Measurements from ENCODE around the gene HUNK.

HUNK gene

DNA sequence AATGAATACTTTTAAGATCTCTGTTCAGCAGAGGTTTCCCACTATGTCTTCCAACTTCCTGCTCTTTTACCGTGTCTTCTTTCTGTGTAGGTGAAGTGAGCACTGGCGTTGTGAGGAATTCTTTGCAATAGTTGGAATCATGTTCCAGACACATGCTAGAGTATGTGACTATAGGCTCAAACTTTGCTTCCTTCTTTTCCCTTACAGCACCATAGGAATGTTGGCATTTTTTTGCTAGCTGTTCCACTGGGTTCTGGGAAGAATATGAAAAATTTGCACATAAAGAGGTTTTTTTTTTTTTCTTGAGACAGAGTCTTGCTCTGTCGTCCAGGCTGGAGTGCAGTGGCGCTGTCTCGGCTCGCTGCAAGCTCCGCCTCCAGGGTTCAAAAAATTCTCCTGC, 15.7 kb upstream of the HUNK start:
- TF ChIP-seq GATA3 (IDR thresholded peaks at IDR 0.05; ENCODE audit: low read depth, low read length) (no peak), GATA2 (IDR thresholded peaks at IDR 0.05; ENCODE audit: low read depth, low read length) (no peak)

GRCh38 chr21:31860851-31861250, 12.0 kb upstream of the HUNK start:
- TF ChIP-seq GATA2 (IDR thresholded peaks at IDR 0.05; ENCODE audit: low read depth, low read length) = no peak
- TF ChIP-seq GATA3 (IDR thresholded peaks at IDR 0.05; ENCODE audit: low read depth, low read length) = no peak

GRCh38 chr21:31862078-31862477, 10.7 kb upstream of the HUNK start:
- TF ChIP-seq GATA2 (IDR thresholded peaks at IDR 0.05; ENCODE audit: low read depth, low read length) (no peak), GATA3 (IDR thresholded peaks at IDR 0.05; ENCODE audit: low read depth, low read length) (no peak)

DNA sequence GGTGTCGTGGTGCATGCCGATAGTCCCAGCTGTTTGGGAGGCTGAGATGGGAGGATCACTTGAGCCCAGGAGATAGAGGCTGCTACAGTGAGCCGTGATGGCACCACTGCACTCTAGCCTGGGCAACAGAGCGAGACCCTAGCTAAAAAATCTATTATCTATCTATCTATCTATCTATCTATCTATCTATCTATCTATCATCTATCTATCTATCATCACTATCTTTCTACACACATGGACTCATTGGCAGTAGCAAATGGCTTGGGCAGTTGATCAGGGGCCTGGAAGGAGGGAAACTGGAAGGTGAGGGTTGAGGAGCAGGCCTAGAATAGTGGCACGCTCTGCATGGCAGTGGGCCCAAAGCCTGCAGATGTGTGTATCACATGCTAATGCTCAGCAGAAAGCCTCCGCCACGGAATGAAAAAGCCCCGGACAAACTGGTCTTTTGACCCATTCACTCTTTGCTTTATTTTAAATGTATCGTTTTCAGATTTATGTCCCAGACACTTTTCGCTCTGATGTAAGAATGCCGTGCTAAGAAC, 7.3 kb upstream of the HUNK start:
- TF ChIP-seq GATA3 (IDR thresholded peaks at IDR 0.05; ENCODE audit: low read depth, low read length) (no peak), GATA2 (IDR thresholded peaks at IDR 0.05; ENCODE audit: low read depth, low read length) (0 out of 2 replicates have a peak, but pooled peaks have one; percentile 4)

- no peak for TF ChIP-seq GATA3 (IDR thresholded peaks at IDR 0.05; ENCODE audit: low read depth, low read length)
- no peak for TF ChIP-seq GATA2 (IDR thresholded peaks at IDR 0.05; ENCODE audit: low read depth, low read length)
Measured at GRCh38 chr21:31866077-31866511, 6.7 kb upstream of the HUNK start.

- TF ChIP-seq GATA3 (IDR thresholded peaks at IDR 0.05; ENCODE audit: low read depth, low read length) (no peak), GATA2 (IDR thresholded peaks at IDR 0.05; ENCODE audit: low read depth, low read length) (no peak)
Measured at GRCh38 chr21:31869750-31870149, 3.1 kb upstream of the HUNK start.

- TF ChIP-seq GATA2 (IDR thresholded peaks at IDR 0.05; ENCODE audit: low read depth, low read length) (no peak), GATA3 (IDR thresholded peaks at IDR 0.05; ENCODE audit: low read depth, low read length) (no peak)
Measured at GRCh38 chr21:31870472-31871193, 2.2 kb upstream of the HUNK start.

- TF ChIP-seq GATA3 (IDR thresholded peaks at IDR 0.05; ENCODE audit: low read depth, low read length) = no peak
- no peak for TF ChIP-seq GATA2 (IDR thresholded peaks at IDR 0.05; ENCODE audit: low read depth, low read length)
Measured at GRCh38 chr21:31872072-31872451, 758 bp upstream of the HUNK start.

DNA sequence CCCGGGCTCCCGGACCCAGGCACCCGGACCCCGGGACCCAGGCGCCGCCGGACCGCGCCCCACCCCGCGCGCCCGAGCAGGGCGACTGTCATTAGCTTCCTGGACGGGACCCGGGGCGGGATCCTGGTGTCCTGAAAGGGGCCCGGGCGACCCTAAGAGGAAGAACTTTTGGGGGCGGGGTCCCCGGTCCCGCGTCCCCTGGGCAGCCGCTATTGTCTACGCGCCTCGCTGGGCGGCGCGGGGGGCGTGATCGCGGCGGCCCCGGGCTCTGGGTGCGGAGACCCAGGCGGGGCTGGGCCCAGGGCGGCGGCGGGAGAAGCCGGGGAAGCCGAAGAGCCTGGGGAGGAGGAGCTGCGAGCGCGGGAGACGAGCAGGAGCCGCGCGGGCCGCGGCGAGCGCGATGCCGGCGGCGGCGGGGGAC, 465 bp downstream of the HUNK start:
- TF ChIP-seq GATA3 (IDR thresholded peaks at IDR 0.05; ENCODE audit: low read depth, low read length) = no peak
- TF ChIP-seq GATA2 (IDR thresholded peaks at IDR 0.05; ENCODE audit: low read depth, low read length) = no peak; the same call in 1 of the 2 replicates

GRCh38 chr21:31873696-31874599, 1.1 kb downstream of the HUNK start:
- no peak for TF ChIP-seq GATA2 (IDR thresholded peaks at IDR 0.05; ENCODE audit: low read depth, low read length)
- TF ChIP-seq GATA3 (IDR thresholded peaks at IDR 0.05; ENCODE audit: low read depth, low read length) = no peak

GRCh38 chr21:31874812-31875212, 2.0 kb downstream of the HUNK start:
- TF ChIP-seq GATA2 (IDR thresholded peaks at IDR 0.05; ENCODE audit: low read depth, low read length) = no peak
- TF ChIP-seq GATA3 (IDR thresholded peaks at IDR 0.05; ENCODE audit: low read depth, low read length) = no peak

GRCh38 chr21:31875496-31876015, 2.7 kb downstream of the HUNK start:
- TF ChIP-seq GATA3 (IDR thresholded peaks at IDR 0.05; ENCODE audit: low read depth, low read length) (no peak), GATA2 (IDR thresholded peaks at IDR 0.05; ENCODE audit: low read depth, low read length) (no peak)

- TF ChIP-seq GATA2 (IDR thresholded peaks at IDR 0.05; ENCODE audit: low read depth, low read length) (no peak), GATA3 (IDR thresholded peaks at IDR 0.05; ENCODE audit: low read depth, low read length) (no peak)
Measured at GRCh38 chr21:31877463-31877957, 4.7 kb downstream of the HUNK start.

DNA sequence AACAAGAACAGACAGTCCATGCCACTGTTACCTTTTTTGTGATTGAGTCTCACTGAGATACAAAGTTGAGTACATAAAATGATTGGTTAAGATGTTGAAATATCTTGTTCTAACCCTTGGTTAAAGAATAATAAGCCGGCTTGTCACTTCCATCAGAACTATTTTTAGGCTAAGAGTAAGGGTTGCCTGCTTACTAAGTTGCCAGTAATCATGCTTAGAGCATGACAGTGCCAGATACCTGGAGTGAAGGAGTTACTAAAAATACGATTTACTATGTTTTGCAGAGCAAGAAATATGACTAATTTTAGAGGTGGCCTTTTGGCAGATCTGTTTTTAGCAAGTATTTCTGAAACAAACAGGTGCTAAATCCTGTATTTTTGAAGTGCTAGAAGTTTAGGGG, 6.0 kb downstream of the HUNK start:
- TF ChIP-seq GATA3 (IDR thresholded peaks at IDR 0.05; ENCODE audit: low read depth, low read length) (no peak), GATA2 (IDR thresholded peaks at IDR 0.05; ENCODE audit: low read depth, low read length) (no peak)

Measured in SH-SY5Y (cell line).